Measurements from ENCODE around the gene IYD.
A peak's percentile ranks its signal among the peaks of the same experiment; 100 is the strongest.

The IYD gene

GRCh38 chr6:150417250-150417649 lies 48.4 kb downstream of the IYD start:
- no peak for FAIRE-seq
- TF ChIP-seq CTCF (IDR thresholded peaks at IDR 0.05; ENCODE audit: insufficient read depth, missing control alignments) = no peak
- DNase-seq (ENCODE audit: insufficient read length, low spot score) = no peak

GRCh38 chr6:150417899-150418826 lies 49.4 kb downstream of the IYD start:
- TF ChIP-seq CTCF (IDR thresholded peaks at IDR 0.05; ENCODE audit: insufficient read depth, missing control alignments) = peak; percentile 67
- FAIRE-seq (no peak), DNase-seq (ENCODE audit: insufficient read length, low spot score) (no peak)

- FAIRE-seq = no peak
- DNase-seq (ENCODE audit: insufficient read length, low spot score) = no peak
Measured at GRCh38 chr6:150418827-150419594, 50.2 kb downstream of the IYD start.

GRCh38 chr6:150420428-150420827 lies 51.6 kb downstream of the IYD start:
- DNase-seq (ENCODE audit: insufficient read length, low spot score) = no peak
- no peak for TF ChIP-seq CTCF (IDR thresholded peaks at IDR 0.05; ENCODE audit: insufficient read depth, missing control alignments)
- no peak for FAIRE-seq

More at GRCh38 chr6:150418827-150419594, 50.2 kb downstream of the IYD start:
- TF ChIP-seq CTCF (IDR thresholded peaks at IDR 0.05; ENCODE audit: insufficient read depth, missing control alignments) = peak; percentile 59

- DNase-seq (ENCODE audit: insufficient read length, low spot score) = no peak
- TF ChIP-seq CTCF (IDR thresholded peaks at IDR 0.05; ENCODE audit: insufficient read depth, missing control alignments) = no peak
- FAIRE-seq = no peak
Measured at GRCh38 chr6:150420926-150421325, 52.1 kb downstream of the IYD start.

- no peak for TF ChIP-seq CTCF (IDR thresholded peaks at IDR 0.05; ENCODE audit: insufficient read depth, missing control alignments)
- FAIRE-seq (no peak), DNase-seq (ENCODE audit: insufficient read length, low spot score) (no peak)
Measured at GRCh38 chr6:150425508-150425907, 56.7 kb downstream of the IYD start.

Data from D721Med (cell line).